SK-N-SH (cell line): ENCODE results near the gene ARHGAP42. TPM values are rescaled to one million over a fixed set of nuclear protein-coding genes. Genes with fewer than 3 reads are reported as not detected.

ENCODE experiments used
- CTCF ChIA-PET: fragments of 300-600, 350-600 bp; formaldehyde crosslinking; extraction: SDS; loops from one replicate; lab custom pipeline; 2021; lab: Yijun Ruan, JAX
- POLR2A ChIA-PET: fragments of 350-600 bp; sonication (Branson Sonifier 250); formaldehyde crosslinking; extraction: SDS; loops from one replicate; lab custom pipeline; 2020; ENCODE audit warnings: antibody characterized with exemption, inconsistent platforms; lab: Yijun Ruan, JAX
- DNase-seq: peaks from one replicate; pipeline ENCODE4 v3.0.0; 2012
- H2AFZ ChIP-seq: fragments of 200-600 bp; sonication (generic); 2 replicates; pipeline ENCODE4 v1.8.1; 2016; ENCODE audit warnings: antibody characterized with exemption, mild to moderate bottlenecking, low read depth
- H3F3A ChIP-seq: fragments of 200-600 bp; sonication (generic); replicated peaks from 2 replicates; pipeline ENCODE3; 2016; ENCODE audit warnings: antibody characterized with exemption, mild to moderate bottlenecking; ENCODE audit not compliant: insufficient read depth
- H3K27ac ChIP-seq, 2 experiments: fragments of 200-500 bp in 1 of 2; fragments of 200-600 bp in 1 of 2; sonication (Bioruptor generic) in 1 of 2; sonication (generic), shearing (Covaris generic) in 1 of 2; 2 replicates each; pipeline versions ENCODE4 v1.5.1 to v1.6.1; 2014 to 2016; ENCODE audit warnings: low read depth in 2 of 2, inconsistent platforms in 1 of 2, low read length in 1 of 2, mild to moderate bottlenecking in 1 of 2, mixed read lengths in 1 of 2
- H3K27me3 ChIP-seq: fragments of 200-600 bp; sonication (generic), shearing (Covaris generic); 2 replicates; pipeline ENCODE4 v1.6.1; 2016; ENCODE audit warnings: mixed run types; ENCODE audit not compliant: insufficient read depth
- H3K36me3 ChIP-seq, 2 experiments: fragments of 200-500 bp in 1 of 2; fragments of 200-600 bp in 1 of 2; sonication (Bioruptor generic) in 1 of 2; sonication (generic) in 1 of 2; replicated peaks in 1 of 2; 2 replicates each; pipeline versions ENCODE3 to v1.5.1; 2014 to 2016; ENCODE audit warnings: low read length in 1 of 2, mild to moderate bottlenecking in 1 of 2; ENCODE audit not compliant: insufficient read depth in 2 of 2, control insufficient read depth in 1 of 2
- H3K4me1 ChIP-seq, 2 experiments: fragments of 200-500 bp in 1 of 2; fragments of 200-600 bp in 1 of 2; sonication (Bioruptor generic) in 1 of 2; sonication (generic), shearing (Covaris generic) in 1 of 2; 2 replicates each; pipeline versions ENCODE4 v1.5.1 to v1.6.1; 2014 to 2016; ENCODE audit warnings: low read depth in 1 of 2, low read length in 1 of 2, mixed run types in 1 of 2; ENCODE audit not compliant: insufficient read depth in 2 of 2, control insufficient read depth in 1 of 2
- H3K4me2 ChIP-seq: fragments of 200-600 bp; sonication (generic), shearing (Covaris generic); 2 replicates; pipeline ENCODE4 v1.6.1; 2017; ENCODE audit warnings: mixed run types
- H3K4me3 ChIP-seq, 2 experiments: fragments of 200-500 bp in 1 of 2; fragments of 200-600 bp in 1 of 2; sonication (Bioruptor generic) in 1 of 2; sonication (generic), shearing (Covaris generic) in 1 of 2; 2 replicates each; pipeline versions ENCODE4 v1.5.1 to v1.8.1; 2014 to 2016; ENCODE audit warnings: low read depth in 2 of 2, inconsistent platforms in 1 of 2, low read length in 1 of 2, mild to moderate bottlenecking in 1 of 2, mixed read lengths in 1 of 2, moderate library complexity in 1 of 2
- H3K79me2 ChIP-seq: fragments of 200-600 bp; sonication (generic); 2 replicates; pipeline ENCODE4 v1.8.1; 2017; ENCODE audit warnings: mild to moderate bottlenecking; ENCODE audit not compliant: insufficient read depth
- H3K9ac ChIP-seq: fragments of 200-600 bp; sonication (generic); 2 replicates; pipeline ENCODE4 v1.6.1; 2017; ENCODE audit warnings: mixed run types
- H3K9me2 ChIP-seq: fragments of 200-600 bp; sonication (generic); 2 replicates; pipeline ENCODE4 v1.6.1; 2017; ENCODE audit warnings: mixed run types
- H3K9me3 ChIP-seq: fragments of 200-600 bp; sonication (generic); 2 replicates; pipeline ENCODE4 v1.6.1; 2017; ENCODE audit warnings: mixed run types, mild to moderate bottlenecking, moderate library complexity
- H4K20me1 ChIP-seq: fragments of 200-600 bp; sonication (generic); 2 replicates; pipeline ENCODE4 v1.6.1; 2017; ENCODE audit warnings: mild to moderate bottlenecking, mixed run types; ENCODE audit not compliant: insufficient read depth
- FOXJ3 ChIP-seq: sonication (generic); formaldehyde crosslinking; IDR thresholded peaks from 2 replicates; pipeline ENCODE4 v1.5.1; 2020; ENCODE audit warnings: mild to moderate bottlenecking, missing genetic modification reagents
- GABPA ChIP-seq: IDR thresholded peaks from 2 replicates; pipeline ENCODE4 v1.4.0; 2012; ENCODE audit warnings: low read depth, mild to moderate bottlenecking
- JUND ChIP-seq: IDR thresholded peaks from 2 replicates; pipeline ENCODE4 v1.4.0; 2012
- NRF1 ChIP-seq: IDR thresholded peaks from 2 replicates; pipeline ENCODE4 v1.6.1; 2012; ENCODE audit warnings: low read depth, mild to moderate bottlenecking, low read length
- POLR2AphosphoS5 ChIP-seq: IDR thresholded peaks from 2 replicates; pipeline ENCODE4 v1.6.1; 2012; ENCODE audit warnings: low read depth, low read length
- RAD21 ChIP-seq: IDR thresholded peaks from 2 replicates; pipeline ENCODE4 v1.6.1; 2012; ENCODE audit warnings: mild to moderate bottlenecking, low read length
- RFX5 ChIP-seq: IDR thresholded peaks from 2 replicates; pipeline ENCODE4 v1.6.1; 2012; ENCODE audit warnings: mild to moderate bottlenecking, improper control_type of control experiment, low read length
- SIN3A ChIP-seq: IDR thresholded peaks from 2 replicates; pipeline ENCODE4 v1.6.1; 2012; ENCODE audit warnings: low read depth, mild to moderate bottlenecking, low read length, moderate library complexity, borderline replicate concordance
- SMC3 ChIP-seq: IDR thresholded peaks from 2 replicates; pipeline ENCODE4 v1.6.1; 2012; ENCODE audit warnings: low read depth, low read length, improper control_type of control experiment
- TAF1 ChIP-seq: IDR thresholded peaks from 2 replicates; pipeline ENCODE4 v1.6.1; 2012; ENCODE audit warnings: low read depth, mild to moderate bottlenecking, low read length, moderate library complexity, borderline replicate concordance
- TEAD4 ChIP-seq: IDR thresholded peaks from 2 replicates; pipeline ENCODE4 v1.4.0; 2012; ENCODE audit warnings: mild to moderate bottlenecking, borderline replicate concordance; ENCODE audit not compliant: insufficient read depth
- WGBS: methylation state at CpG from one replicate; pipeline ENCODE4 v1.1.6; 2017; ENCODE audit warnings: low lambda C conversion rate; 5-methylcytosine and 5-hydroxymethylcytosine counted together
- polyA plus RNA-seq, 3 experiments: library from polyadenylated mRNA; depleted of rRNA; stranded (reverse); fragments of >200 nt; gene quantifications; 2 replicates each; pipeline ENCODE4 v1.2.3, GENCODE V29; 2012
- TF ChIP-seq, protein P1 (sequence below): fragments of 150-350 bp; IDR thresholded peaks from 2 replicates; pipeline ENCODE4 v1.6.1; 2017; ENCODE audit warnings: antibody characterized with exemption, low read length, low read depth, borderline replicate concordance
- TF ChIP-seq, protein P2 (sequence below): IDR thresholded peaks from 2 replicates; pipeline ENCODE4 v1.4.0; 2012; ENCODE audit warnings: low read depth, borderline replicate concordance
- TF ChIP-seq, protein P3 (sequence below): IDR thresholded peaks from 2 replicates; pipeline ENCODE4; 2012

Gene ARHGAP42
- polyA plus RNA-seq, 1 of the 3 experiments (the other 2 are of a cell fraction), result 0.02 TPM

DNA sequence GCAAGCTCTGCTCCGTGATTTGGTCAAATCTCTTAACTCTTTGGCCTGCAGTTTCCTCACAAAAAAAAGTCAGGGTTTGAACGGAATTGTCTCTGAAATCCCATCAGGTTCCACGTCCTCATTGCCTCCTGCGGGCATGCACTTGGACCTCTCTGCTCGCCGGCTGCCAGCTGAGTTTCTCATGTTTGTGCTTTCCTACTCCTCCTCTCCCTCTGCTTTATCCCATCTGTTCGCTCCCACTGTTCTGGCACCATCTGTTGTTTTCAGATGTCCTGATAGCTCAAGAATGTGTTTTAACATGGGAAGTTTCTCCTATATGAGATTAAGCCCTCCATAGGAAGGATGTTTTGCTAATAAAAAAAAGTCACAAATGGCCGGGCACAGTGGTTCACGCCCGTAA, 49.4 kb upstream of the ARHGAP42 start:
- CTCF ChIA-PET, result no interaction called here

DNA sequence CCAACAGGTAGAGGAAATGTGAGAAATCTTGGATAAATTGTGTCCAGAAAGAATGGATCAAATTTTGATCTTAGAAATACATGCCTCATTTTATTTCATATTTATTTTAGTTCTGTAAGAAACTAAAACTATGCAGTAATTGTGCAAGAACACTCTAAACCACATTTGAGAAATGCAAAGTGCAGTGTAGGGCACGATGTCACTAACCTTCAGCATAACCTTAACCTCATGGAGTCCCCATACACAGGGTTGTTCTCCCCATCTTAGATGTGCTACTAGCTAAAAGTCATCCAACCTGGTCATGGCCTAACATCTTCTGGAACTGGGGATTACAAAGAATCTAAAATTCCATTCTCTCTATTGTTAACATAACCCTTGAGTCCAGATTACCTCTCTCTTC, 48.4 kb upstream of the ARHGAP42 start:
- Histone ChIP-seq H3K36me3 (no peaks in the 10 kb centered on the region), H4K20me1 (no peaks in the 10 kb centered on the region), H2AFZ (no peak overlapping the region), H3K27ac (no peak overlapping the region), H3K9me2 (no peaks in the 10 kb centered on the region), H3K9me3 (no peaks in the 10 kb centered on the region), H3K79me2 (no peaks in the 10 kb centered on the region), H3K4me3 (no peak overlapping the region), H3K9ac (no peak overlapping the region), H3K4me2 (no peak overlapping the region), H3K27me3 (peaks cover 3% of the 10 kb centered on the region; the same call in 1 of the 2 replicates), H3K4me1 (no peaks in the 10 kb centered on the region), H3F3A (no peaks in the 10 kb centered on the region)
- POLR2A ChIA-PET, result no interaction called here
- CTCF ChIA-PET, result no interaction called here
- TF ChIP-seq, protein P1, sequence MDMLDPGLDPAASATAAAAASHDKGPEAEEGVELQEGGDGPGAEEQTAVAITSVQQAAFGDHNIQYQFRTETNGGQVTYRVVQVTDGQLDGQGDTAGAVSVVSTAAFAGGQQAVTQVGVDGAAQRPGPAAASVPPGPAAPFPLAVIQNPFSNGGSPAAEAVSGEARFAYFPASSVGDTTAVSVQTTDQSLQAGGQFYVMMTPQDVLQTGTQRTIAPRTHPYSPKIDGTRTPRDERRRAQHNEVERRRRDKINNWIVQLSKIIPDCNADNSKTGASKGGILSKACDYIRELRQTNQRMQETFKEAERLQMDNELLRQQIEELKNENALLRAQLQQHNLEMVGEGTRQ, result no peak
- TF ChIP-seq RAD21, result no peak
- no peak for TF ChIP-seq TEAD4
- TF ChIP-seq SMC3, result no peak
- no peak for TF ChIP-seq RFX5
- TF ChIP-seq JUND, result no peak
- TF ChIP-seq, protein P2, sequence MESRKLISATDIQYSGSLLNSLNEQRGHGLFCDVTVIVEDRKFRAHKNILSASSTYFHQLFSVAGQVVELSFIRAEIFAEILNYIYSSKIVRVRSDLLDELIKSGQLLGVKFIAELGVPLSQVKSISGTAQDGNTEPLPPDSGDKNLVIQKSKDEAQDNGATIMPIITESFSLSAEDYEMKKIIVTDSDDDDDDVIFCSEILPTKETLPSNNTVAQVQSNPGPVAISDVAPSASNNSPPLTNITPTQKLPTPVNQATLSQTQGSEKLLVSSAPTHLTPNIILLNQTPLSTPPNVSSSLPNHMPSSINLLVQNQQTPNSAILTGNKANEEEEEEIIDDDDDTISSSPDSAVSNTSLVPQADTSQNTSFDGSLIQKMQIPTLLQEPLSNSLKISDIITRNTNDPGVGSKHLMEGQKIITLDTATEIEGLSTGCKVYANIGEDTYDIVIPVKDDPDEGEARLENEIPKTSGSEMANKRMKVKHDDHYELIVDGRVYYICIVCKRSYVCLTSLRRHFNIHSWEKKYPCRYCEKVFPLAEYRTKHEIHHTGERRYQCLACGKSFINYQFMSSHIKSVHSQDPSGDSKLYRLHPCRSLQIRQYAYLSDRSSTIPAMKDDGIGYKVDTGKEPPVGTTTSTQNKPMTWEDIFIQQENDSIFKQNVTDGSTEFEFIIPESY, result no peak
- no peak for TF ChIP-seq POLR2AphosphoS5
- TF ChIP-seq FOXJ3 (CRISPR knock-in tag), result no peak
- no peak for TF ChIP-seq TAF1
- TF ChIP-seq, protein P3, sequence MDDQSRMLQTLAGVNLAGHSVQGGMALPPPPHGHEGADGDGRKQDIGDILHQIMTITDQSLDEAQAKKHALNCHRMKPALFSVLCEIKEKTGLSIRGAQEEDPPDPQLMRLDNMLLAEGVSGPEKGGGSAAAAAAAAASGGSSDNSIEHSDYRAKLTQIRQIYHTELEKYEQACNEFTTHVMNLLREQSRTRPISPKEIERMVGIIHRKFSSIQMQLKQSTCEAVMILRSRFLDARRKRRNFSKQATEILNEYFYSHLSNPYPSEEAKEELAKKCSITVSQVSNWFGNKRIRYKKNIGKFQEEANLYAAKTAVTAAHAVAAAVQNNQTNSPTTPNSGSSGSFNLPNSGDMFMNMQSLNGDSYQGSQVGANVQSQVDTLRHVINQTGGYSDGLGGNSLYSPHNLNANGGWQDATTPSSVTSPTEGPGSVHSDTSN, result no peak
- TF ChIP-seq NRF1, result no peak
- TF ChIP-seq SIN3A, result no peak
- no peak for TF ChIP-seq GABPA
- DNase-seq, result no peak
- WGBS, result 20% methylated on average over 1 of the region's 1 CpG

More for the DNA sequence above, 49.4 kb upstream of the ARHGAP42 start:
- H3K9me3 ChIP-seq, result no peaks in the 10 kb centered on the region
- peaks cover 3% of the 10 kb centered on the region; the same call in 1 of the 2 replicates for H3K27me3 ChIP-seq
- no peak overlapping the region for H3K27ac ChIP-seq
- no peak overlapping the region for H3K4me3 ChIP-seq
- no peaks in the 10 kb centered on the region for H3K36me3 ChIP-seq
- DNase-seq, result no peak
- H3K4me1 ChIP-seq, result no peaks in the 10 kb centered on the region
- no peaks in the 10 kb centered on the region for H4K20me1 ChIP-seq
- H2AFZ ChIP-seq, result no peak overlapping the region
- POLR2A ChIA-PET, result no interaction called here
- no peak overlapping the region for H3K4me2 ChIP-seq
- H3F3A ChIP-seq, result no peaks in the 10 kb centered on the region
- no peak for TF ChIP-seq FOXJ3 (CRISPR knock-in tag)
- H3K9me2 ChIP-seq, result no peaks in the 10 kb centered on the region
- no peaks in the 10 kb centered on the region for H3K79me2 ChIP-seq
- H3K9ac ChIP-seq, result no peak overlapping the region
- 11% methylated on average over 10 of the region's 10 CpGs for WGBS
